Mesenteric fat pad (tissue), 1 donor: ENCODE measurements around the gene LRRK1. TPM values are rescaled to one million over a fixed set of nuclear protein-coding genes. Genes with fewer than 3 reads are reported as not detected.

Experiments used
- total RNA-seq: library from RNA; stranded (reverse); fragmentation: NEBNext Ultra II Directional; extraction: Animal tissue kit (Norgen Biotek cat#: 25700); gene quantifications from one replicate; pipeline ENCODE4 v1.2.1, GENCODE V29; 2021
- donor health status: DM: yes; HTN: yes; CAD: no.

The LRRK1 gene
- total RNA-seq, 1 donor from 2014 or later, result 23.5 TPM

Other genes with a start within 250 kb of the LRRK1 start
- gene ALDH1A3, start 39.5 kb upstream of the LRRK1 start, total RNA-seq, result 194 TPM